Measurements from ENCODE around the gene MAN2A1. TPM values are rescaled to one million over a fixed set of nuclear protein-coding genes. Genes with fewer than 3 reads are reported as not detected.

Gene MAN2A1
- total RNA-seq, 1 donor from 2014 or later, result 9.2 TPM

GRCh38 chr5:109753279-109753678 is 63.6 kb downstream of the MAN2A1 start:
- Histone ChIP-seq H3K4me1 (peaks cover 13% of the 10 kb centered on the region), H3K4me3 (no peak overlapping the region), H3K36me3 (peaks cover 6% of the 10 kb centered on the region), H3K27me3 (ENCODE audit: low read depth) (no peaks in the 10 kb centered on the region), H3K27ac (replicated peaks) (no peak overlapping the region), H3K9me3 (replicated peaks) (no peaks in the 10 kb centered on the region)
- TF ChIP-seq, protein P1, sequence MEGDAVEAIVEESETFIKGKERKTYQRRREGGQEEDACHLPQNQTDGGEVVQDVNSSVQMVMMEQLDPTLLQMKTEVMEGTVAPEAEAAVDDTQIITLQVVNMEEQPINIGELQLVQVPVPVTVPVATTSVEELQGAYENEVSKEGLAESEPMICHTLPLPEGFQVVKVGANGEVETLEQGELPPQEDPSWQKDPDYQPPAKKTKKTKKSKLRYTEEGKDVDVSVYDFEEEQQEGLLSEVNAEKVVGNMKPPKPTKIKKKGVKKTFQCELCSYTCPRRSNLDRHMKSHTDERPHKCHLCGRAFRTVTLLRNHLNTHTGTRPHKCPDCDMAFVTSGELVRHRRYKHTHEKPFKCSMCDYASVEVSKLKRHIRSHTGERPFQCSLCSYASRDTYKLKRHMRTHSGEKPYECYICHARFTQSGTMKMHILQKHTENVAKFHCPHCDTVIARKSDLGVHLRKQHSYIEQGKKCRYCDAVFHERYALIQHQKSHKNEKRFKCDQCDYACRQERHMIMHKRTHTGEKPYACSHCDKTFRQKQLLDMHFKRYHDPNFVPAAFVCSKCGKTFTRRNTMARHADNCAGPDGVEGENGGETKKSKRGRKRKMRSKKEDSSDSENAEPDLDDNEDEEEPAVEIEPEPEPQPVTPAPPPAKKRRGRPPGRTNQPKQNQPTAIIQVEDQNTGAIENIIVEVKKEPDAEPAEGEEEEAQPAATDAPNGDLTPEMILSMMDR (IDR thresholded peaks at IDR 0.05; ENCODE audit: borderline replicate concordance), result no peak
- intact Hi-C loops (cut with micrococcal nuclease), result no loop called here
- no peak for DNase-seq

GRCh38 chr5:109754319-109754718 is 64.6 kb downstream of the MAN2A1 start:
- no peak for DNase-seq
- H3K4me1 ChIP-seq, result peaks cover 13% of the 10 kb centered on the region
- no peaks in the 10 kb centered on the region for H3K27me3 ChIP-seq (ENCODE audit: low read depth)
- intact Hi-C loops (cut with micrococcal nuclease), result no loop called here
- no peak overlapping the region for H3K4me3 ChIP-seq
- no peaks in the 10 kb centered on the region for H3K9me3 ChIP-seq (replicated peaks)
- TF ChIP-seq, protein P1 (IDR thresholded peaks at IDR 0.05; ENCODE audit: borderline replicate concordance), result no peak
- H3K36me3 ChIP-seq, result peaks cover 6% of the 10 kb centered on the region
- no peak overlapping the region for H3K27ac ChIP-seq (replicated peaks)

DNA sequence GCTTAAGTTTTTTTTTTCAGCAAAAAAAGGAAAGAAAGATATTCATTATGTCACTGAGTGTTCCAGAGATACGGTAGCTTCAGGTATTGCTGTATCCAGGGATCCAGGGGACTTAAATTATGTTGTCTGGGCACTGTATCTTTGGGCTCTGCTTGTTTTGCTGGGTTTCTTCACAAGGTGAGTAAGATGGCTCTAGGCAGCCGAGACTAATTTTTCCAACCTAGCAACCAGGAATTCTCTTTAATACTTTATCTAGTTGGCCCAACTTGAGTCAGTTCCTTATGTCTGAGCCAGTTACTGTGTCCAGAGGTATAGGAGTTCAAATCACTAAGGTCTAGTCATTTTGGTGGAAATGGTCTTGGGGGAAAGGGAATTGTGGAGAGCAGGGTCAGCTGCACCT is 66.0 kb downstream of the MAN2A1 start:
- Histone ChIP-seq H3K4me1 (peaks cover 13% of the 10 kb centered on the region), H3K27ac (replicated peaks) (no peak overlapping the region), H3K9me3 (replicated peaks) (peaks cover 8% of the 10 kb centered on the region), H3K27me3 (ENCODE audit: low read depth) (no peaks in the 10 kb centered on the region), H3K36me3 (peaks cover 13% of the 10 kb centered on the region), H3K4me3 (no peak overlapping the region)
- intact Hi-C loops (cut with micrococcal nuclease), result no loop called here
- TF ChIP-seq, protein P1 (IDR thresholded peaks at IDR 0.05; ENCODE audit: borderline replicate concordance), result no peak
- DNase-seq, result no peak

GRCh38 chr5:109756543-109757185 is 66.9 kb downstream of the MAN2A1 start:
- no peak for DNase-seq
- no peak overlapping the region for H3K27ac ChIP-seq (replicated peaks)
- H3K4me1 ChIP-seq, result peaks cover 13% of the 10 kb centered on the region
- intact Hi-C loops (cut with micrococcal nuclease), result no loop called here
- H3K4me3 ChIP-seq, result no peak overlapping the region
- H3K9me3 ChIP-seq (replicated peaks), result peaks cover 8% of the 10 kb centered on the region
- H3K27me3 ChIP-seq (ENCODE audit: low read depth), result no peaks in the 10 kb centered on the region
- peaks cover 13% of the 10 kb centered on the region for H3K36me3 ChIP-seq
- TF ChIP-seq, protein P1 (IDR thresholded peaks at IDR 0.05; ENCODE audit: borderline replicate concordance), result no peak

- TF ChIP-seq, protein P1 (IDR thresholded peaks at IDR 0.05; ENCODE audit: borderline replicate concordance), result no peak
- Histone ChIP-seq H3K27ac (replicated peaks) (no peak overlapping the region), H3K36me3 (peaks cover 18% of the 10 kb centered on the region), H3K9me3 (replicated peaks) (peaks cover 8% of the 10 kb centered on the region), H3K4me1 (peaks cover 13% of the 10 kb centered on the region), H3K27me3 (ENCODE audit: low read depth) (no peaks in the 10 kb centered on the region), H3K4me3 (no peak overlapping the region)
- DNase-seq, result no peak
- intact Hi-C loops (cut with micrococcal nuclease), result no loop called here
Observed at GRCh38 chr5:109757490-109757889, 67.8 kb downstream of the MAN2A1 start.

Measured in left ventricle myocardium inferior (tissue), 1 donor.